Hematopoietic multipotent progenitor cell treated with erythropoietin and hydrocortisone succinate and interleukin-3 and kit ligand, for 8 days (in vitro differentiated cells): ENCODE data around the gene EPB42.
"Not testable (repeated sequence)": the region's sequence is repeated elsewhere in the genome, so short reads cannot be mapped to it uniquely, and the experiment has no call there.

Experiments
- DNase-seq: peaks from one replicate; pipeline ENCODE4 v3.0.0-alpha.2; 2015

The EPB42 gene

DNA sequence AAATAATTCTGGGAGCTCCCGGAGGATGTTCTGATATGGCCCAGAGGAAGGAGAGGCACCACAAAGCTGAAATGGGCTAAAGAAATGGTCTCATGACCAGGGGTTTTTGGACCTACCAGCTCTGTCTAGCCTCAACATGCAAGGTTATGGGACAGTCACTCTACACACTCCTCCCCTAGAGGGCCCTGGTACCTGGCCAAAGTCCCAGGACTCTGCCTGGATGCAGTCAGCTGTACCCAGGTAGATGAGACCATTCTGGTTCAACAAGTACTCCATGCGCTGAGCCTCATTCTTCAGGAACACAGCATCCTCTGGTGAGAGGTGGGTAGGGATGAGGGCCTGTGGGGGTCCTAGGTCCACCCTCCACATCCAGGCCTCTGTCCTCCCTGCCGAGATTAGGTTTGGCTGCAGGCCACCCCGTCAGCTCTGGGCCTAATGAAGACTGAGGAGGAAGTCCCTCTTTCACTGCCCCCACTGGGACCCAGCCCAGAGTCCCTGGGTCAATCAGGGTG, 9.5 kb downstream of the EPB42 start:
- DNase-seq, result no peak

DNA sequence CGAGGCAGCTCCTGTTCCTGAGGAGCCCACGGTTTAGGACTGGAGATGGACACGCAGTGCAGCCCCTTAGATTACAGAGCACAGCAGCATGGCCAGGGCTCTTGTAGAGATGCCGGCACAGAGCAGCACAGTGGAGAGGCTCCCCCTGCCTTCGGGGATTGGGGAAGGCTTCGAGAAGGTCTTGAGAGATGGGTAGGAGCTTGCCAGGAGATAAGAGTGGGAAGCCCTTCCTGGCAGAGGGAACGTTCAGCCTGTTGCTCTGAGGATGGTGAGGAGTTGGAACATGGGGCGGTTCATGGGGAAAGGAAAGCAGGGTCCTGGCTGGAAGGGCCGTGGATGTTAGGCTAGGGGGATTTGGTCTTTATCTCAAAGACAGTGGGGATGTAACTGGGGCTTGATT, 10.0 kb downstream of the EPB42 start:
- DNase-seq, result no peak

DNA sequence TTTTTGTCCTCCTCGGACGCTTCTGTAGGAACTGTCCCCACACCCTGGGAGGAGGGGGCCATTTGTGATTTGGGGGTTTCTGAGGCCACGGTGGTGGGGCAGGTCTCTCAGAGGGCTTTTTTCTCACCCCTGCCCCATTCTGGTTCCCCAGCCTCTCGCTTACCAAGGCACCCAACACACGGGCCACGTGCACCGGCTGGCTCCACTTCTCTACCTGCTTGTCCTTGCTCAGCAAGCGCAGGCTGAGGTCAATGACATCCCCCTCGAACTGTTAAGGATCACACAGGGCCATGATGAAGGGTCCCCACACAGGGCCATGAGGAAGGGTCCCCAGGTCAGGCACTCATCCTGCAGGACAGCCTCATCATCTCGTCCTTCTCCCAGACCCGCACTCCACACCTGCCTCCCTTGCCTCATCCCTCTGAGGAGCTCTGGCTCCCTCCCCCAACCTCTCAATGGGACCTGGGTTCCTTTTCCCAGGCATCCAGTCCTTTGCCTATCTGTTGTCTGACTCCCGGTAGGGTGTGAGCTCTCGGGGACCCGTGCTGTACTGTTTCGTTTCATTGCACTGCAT, 10.6 kb downstream of the EPB42 start:
- no peak for DNase-seq

DNA sequence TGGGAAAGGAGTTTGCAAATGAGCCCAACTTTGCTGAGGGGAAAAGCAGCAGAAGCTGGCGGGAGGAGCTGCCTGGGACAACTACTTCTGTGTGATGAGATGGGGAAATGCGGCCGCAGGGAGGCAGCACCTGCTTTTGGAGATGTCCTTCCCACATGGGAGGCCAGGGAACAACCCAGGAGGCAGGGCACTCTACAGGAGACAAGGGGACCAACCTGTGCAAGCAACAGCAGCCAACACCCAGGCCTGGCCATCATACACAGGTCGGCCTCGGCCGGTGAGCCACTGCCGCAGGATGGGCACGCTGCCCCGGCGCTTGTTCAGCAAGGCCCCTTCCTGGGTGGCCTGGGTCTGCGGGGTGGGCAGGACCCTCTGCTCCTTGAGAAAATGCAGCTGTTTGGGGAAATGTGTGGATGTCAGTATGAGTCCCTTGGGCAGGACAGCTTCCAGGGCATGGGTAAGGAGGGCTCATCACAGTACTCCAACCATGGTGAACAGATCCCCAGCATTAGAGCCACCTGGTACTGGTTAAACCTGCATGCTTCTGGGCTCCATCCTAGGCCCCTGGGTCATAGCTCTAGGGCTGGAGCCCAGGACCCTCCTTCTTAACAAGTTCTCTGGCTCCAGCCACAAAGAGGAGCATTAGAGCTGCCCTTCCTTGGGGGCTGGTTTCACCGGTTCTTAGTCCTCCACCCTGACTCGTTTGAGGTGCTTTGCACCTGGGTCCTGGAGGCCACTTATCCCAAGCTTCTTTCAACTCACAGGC, 11.6 kb downstream of the EPB42 start:
- peak; percentile 55 for DNase-seq

DNA sequence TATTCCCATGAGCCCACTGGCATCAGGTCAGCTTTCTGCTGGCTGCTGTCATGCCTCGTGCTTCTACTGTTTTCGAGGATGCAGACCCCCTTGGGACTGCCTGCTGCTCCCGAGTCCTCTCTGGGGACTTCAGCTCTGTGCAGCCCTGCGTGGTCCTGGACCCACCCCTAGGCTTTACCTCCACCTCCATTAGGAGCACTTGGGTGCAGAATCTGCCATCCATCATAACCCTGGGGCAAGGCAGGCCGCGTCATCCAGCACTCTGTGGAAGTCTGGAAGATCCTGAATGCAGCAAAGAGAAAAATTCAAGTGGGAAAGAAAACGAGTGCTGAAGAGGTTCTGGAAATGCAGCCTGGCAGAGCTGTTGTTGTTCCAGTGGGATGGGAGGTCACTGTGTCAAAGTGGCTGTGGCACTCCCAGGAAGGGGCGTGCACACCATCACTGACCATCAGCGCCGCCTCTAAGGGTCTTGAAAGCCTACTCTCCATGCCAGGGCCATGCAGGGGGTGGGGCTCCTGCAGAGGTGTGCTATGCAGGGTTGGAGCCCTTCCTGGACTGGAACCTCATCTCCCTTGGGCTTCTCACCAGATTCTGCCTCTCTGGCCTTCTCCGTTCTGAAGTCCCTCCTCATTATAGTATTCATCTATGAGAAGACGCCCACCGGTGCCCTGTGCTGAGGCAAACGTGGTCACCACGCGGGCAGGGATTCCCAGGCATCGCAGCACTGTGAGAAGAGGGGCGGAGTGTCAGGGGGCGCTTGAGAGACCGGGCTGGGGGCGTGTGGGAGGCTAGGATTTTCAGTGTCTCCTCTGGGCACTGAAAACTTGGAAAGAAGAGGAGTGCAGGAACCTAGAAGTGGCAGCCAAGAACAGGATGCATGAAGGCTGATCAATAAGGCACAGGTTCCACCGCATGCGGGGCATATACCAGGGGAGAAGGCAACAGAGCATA, 12.5 kb downstream of the EPB42 start:
- DNase-seq, result no peak

DNA sequence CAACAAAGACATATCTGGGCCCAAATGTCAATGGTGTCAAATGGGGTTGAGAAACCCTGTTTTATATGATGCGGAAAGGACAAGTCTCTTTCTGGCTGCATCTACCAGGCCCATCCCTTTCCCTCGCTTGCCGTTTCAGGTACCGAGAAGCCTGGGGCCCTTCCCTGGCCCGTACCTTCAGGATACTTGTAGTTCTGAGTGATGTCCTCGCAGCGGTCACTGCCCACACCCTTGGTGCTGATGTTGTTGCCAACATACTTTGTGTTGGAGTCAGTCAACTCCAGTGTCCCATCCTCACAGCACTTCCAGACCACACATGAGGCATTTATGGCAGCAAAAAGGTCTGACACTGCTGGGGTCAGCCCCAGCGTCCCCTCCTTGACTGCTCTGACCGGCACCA, 13.8 kb downstream of the EPB42 start:
- DNase-seq, result no peak

DNA sequence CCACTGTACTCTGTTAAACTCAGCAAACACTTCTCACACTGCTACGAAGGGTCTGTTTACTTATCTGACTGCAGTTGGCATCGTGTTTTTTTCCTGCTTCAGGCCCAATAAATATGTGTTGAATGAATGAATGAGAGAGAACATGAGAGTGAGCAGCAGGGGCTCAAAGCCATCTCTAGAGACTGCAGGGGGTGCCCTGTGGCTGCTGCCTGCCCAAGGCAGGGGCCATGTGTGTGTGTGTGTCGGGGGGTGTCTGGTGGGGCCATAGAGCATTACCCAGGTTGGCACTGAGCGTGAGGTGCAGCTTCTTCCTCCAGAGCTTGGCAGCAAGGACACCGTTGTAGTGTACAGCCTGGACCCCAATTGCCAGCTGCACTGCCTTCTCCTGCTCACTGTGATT, 14.8 kb downstream of the EPB42 start:
- no peak for DNase-seq

DNA sequence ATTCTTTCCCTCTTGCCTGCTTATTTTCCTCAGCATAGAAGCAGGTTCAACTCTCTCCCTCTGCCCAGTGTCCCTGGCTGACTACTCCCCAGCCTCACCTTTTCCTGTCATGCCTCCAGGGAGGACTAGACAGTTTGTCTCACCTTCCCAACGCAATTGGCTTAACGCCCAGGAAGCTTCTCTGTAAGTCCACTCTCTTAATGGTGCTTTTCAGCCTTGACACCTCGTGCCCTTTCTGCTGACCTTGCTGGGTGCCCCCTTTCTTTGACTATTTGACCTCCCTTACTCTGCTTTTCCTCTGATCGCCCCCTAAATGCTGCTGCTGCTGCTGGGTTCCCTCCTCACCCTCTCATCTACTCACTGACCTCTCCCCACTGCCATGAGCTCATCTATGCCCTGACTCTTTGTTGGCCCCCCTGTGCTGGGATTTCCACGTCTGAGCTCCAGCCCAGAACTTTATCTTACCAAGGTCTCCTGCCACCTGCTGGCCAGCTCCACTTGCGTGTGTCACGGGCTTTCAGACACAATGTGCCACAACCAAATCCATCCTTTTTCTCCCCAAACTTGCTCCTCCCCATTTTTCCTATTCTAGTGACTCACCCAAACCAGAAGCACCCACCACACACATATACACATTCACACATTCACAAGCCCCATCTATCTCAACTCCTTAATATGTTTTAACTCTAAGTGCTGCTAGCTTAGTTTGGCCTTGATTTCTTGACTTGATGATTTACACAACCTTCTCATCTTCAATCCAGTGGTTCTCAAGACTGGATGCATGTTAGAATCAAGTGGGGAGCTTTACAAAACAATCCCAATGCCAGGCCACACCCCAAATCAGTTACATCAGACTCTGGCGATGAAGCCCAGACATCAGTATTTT, 16.6 kb downstream of the EPB42 start:
- peak; percentile 72 for DNase-seq

DNA sequence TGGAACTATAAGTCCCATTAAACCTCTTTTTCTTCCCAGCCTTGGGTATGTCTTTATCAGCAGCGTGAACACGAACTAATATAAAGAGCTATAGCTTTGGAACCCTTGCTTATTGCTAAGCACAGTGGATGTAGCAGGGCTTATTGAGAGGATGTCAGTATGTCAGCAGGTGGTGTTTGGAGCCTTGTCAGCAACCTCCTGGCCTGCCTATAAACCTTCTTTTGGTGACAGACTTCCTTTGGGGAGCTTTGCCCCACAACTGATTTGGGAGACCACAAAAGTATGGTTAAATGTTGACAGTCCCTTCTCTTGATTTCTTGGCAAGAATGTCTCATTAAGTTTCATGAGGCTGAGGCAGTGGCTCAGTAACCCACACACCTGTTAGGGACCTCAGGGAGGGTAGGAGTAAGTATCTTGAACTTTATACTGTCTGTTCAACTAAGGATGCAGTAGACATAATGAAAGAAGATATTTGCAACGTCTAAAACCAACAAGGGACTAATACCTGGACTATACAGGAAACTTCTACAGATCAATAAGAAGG, 20.8 kb downstream of the EPB42 start:
- no peak for DNase-seq

DNA sequence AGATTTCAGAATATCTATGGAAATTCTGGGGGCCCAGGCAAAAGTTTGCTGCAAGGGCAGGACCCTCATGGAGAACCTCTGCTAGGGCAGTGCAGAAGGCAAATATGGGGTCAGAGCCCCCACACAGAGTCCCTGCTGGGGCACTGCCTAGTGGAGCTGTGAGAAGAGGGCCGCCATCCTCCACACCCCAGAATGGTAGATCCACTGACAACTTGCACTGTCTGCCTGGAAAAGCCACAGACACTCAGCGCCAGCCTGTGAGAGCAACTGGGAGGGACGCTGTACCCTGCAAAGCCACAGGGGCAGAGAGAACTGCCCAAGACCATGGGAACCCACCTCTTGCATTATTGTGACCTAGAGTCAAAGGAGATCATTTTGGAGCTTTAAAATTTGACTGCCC, 21.8 kb downstream of the EPB42 start:
- DNase-seq, result no peak

DNA sequence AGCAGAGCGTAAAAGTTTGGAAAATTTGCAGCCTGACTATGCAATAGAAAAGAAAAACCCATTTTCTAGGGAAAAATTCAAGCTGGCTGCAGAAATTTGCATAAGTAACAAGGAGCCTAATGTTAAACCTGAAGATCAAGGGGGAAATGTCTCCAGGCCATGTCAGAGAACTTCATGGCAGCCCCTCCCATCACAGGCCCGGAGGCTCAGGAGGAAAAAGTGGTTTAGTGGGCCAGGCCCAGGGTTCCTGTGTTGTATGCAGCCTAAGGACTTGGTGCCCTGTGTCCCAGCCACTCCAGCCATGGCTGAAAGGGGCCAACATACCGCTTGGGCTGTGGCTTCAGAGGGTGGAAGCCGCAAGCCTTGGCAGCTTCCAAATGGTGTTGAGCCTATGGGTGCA, 22.3 kb downstream of the EPB42 start:
- DNase-seq, result not testable (repeated sequence)

DNA sequence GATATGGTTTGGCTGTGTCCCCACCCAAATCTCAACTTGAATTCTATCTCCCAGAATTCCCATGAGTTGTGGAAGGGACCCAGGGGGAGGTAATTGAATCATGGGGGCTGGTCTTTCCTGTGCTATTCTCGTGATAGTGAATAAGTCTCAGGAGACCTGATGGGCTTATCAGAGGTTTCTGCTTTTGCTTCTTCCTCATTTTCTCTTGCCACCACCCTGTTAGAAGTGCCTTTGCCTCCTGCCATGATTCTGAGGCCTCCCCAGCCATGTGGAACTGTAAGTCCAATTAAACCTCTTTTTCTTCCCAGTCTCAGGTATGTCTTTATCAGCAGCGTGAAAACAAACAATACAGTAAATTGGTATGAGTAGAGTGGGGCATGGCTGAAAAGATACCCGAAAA, 23.0 kb downstream of the EPB42 start:
- not testable (repeated sequence) for DNase-seq

DNA sequence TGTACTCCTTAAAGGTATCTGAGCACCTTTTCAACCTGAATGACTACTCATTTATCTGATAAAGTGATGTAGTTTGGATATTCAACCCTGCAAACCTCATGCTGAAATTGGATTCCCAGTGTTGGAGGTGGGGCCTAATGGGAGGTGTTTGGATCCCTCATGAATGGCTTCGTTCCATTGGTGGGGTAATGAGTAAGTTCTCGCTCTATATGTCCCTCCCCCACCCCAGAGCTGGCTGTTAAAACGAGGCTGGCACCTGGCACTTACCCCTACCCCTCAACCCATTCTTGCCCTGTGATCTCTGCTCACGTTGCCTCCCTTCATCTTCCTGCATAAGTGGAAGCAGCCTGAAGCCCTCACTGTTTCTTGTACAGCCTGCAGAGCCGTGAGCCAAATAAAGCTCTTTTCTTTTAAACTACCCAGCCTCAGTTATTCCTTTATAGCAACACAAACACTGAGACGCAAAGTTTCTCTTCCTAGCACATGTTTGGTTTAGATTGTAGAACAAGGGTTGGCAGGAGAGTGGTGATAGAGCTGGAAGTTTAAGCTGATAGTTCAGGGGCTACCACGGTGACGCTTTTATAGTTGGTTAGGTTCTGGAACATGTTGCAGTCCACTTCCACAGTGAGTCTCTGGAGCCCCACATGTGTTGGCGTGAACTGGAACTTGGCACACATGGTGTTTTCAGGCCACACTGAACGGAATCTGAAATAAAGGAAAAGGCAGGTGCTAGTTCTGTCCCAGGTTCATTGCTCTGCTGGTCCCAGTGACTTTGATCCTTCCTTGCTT, 23.9 kb downstream of the EPB42 start:
- no peak for DNase-seq

DNA sequence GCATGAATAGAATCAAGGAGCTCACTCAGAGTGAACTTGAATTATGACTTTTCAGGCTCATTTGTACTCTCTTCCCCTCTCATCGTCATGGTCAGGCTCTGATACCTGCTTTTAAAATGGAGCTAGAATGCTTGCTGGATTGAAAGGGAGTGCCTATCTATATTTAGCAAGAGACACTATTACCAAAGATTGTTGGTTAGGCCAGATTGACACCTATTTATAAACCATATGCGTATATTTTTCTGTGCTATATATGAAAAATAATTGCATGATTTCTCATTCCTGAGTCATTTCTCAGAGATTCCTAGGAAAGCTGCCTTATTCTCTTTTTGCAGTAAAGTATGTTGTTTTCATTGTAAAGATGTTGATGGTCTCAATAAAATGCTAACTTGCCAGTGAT, 26.0 kb downstream of the EPB42 start:
- DNase-seq, result no peak

DNA sequence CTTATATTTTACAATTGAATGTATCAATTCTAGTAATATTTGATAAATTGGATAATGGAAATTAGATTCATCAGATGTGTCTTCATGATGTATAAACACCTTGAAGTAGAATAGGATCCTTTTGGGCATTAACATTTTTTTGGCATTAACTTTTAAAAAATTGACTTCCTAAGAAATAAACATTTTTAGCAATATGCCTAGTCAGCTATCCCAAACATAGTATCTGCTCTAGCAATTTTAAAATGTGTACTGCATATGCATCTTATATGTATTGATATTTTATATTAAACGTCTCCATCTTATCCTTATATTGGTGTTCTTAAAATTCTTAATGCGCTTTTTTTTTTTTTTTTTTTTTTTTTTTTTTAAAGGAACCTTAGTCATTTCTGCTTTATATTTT, 27.1 kb downstream of the EPB42 start:
- no peak for DNase-seq

DNA sequence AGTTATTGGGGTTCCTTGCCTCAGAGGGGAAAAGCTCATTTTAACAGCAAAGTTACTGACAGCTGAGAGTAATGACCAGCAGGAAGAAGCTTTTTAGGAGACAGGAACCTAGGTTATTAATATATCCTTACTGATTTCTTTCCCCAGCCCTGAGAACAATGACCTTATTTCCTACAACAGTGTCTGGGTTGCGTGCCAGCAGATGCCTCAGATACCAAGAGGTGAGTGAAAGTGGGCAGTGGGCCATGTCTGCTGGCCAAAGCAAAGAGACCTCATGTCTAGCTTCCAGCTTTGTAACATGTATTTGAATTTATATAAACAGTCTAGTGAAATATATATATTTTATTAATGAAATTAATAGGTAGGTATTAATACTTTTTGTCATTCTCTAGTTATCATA, 30.6 kb downstream of the EPB42 start:
- no peak for DNase-seq

DNA sequence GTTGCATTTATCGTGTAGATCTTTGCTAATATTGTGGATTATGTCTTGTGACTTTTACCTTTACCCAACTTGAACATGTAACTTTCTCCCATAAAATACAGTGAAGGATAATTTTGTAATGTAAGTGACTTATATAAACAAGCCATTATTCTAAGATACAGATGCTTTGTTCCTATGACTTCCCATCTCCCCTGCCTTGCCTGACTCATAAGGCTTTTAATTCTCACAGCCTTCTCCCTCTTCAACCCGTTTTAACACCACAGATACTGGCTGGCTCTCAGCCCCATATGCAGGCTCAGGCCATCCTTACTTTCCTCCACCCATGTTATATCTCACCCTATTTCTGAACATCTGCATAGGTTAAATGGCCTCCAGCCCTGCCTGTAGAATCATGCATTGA, 31.5 kb downstream of the EPB42 start:
- peak; percentile 41 for DNase-seq

DNA sequence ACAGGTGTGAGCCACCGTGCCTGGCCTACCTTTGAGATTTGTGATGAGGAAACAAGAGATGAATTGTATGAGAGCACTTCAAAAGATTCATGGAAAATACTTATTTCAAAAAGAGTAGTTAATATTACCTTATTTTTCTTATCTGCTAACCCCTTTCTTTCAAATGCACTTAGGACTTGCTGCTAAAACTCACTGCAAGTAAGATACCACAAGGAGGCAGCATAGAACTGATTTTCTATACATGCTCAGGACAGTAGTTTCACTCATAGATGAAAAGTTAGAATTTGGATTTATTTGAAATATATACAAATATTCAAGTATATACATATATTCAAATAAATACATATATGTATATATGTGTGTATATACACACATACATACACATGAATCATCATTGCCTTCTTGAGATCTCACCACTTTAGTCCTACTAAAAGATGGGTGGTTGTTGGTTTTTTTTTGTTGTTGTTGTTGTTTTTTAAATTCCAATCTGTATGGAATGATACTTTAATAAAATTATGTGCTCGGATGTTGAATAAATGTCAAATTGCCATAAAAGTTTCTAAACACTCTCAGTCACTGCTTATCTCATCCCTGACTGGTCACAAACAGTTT, 33.2 kb downstream of the EPB42 start:
- DNase-seq, result peak; percentile 77

DNA sequence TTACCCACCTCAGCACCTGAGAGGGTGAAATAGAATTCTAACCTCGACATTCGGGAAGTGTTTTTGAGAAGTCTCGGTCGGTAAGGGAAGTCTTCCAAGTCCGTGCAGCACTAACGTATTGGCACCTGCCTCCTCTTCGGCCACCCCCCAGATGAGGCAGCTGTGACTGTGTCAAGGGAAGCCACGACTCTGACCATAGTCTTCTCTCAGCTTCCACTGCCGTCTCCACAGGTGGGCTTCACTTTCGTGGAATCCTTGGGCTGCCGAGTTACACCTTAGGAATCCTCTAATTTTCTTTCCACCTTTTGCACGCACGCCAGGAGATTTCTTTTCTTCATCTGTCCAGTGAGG, 34.8 kb downstream of the EPB42 start:
- no peak for DNase-seq

DNA sequence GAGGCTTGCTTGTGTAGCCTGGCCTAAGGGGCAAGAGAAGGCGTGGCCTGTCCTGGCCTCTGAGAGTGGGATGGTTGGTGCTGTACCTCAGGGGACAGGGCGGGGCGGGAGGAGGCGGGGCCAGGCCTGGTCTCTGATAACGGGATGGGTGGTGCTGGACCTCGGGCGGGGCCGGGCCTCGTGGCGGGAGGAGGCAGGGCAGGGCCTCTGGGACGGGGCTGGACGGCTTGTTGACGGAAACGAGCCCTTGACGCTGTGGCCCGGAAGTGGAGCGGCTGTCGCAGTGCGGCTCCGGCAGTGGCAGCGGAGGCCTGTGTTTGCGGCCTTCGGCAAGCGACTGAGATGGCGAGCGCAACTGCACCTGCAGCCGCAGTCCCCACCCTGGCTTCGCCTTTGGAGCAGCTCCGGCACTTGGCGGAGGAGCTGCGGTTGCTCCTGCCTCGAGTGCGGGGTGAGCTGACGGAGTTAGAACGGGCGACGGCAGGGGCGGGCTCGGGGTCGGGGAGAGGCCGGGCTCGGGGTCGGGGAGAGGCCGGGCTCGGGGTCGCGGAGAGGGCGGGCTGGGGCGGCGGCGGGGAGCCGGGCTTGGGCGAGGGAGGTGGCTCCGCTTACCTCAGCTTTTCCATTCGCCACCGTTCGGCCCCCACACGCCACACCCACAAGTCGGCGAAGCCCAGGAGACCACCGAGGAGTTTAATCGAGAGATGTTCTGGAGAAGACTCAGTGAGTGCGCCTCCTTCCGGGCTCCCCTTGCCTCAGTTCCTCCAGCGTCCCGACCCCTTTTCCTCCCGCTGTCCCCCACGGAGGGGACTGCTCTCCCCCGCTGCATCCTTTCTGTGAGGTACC, 35.4 kb downstream of the EPB42 start, which contains the start of gene CCNDBP1:
TSS of gene CCNDBP1 (plus strand) at position 247 of the 846 bp plus-strand sequence. CDS start at position 343, 96 bp downstream.
- DNase-seq, result peak; percentile 96
